Osteocyte (in vitro differentiated cells): ENCODE data around the gene MAMLD1. TPM values are rescaled to one million over a fixed set of nuclear protein-coding genes. Genes with fewer than 3 reads are reported as not detected.

ENCODE experiments used
- DNase-seq: peaks from one replicate; pipeline ENCODE4 v3.0.0; 2021; ENCODE audit warnings: mixed read lengths; ENCODE audit not compliant: unreplicated experiment; ENCODE audit errors: extremely low spot score
- H3K27ac Mint-ChIP-seq: one replicate; pipeline ENCODE4 v1.8.0; 2021; ENCODE audit warnings: mild to moderate bottlenecking, mixed read lengths; ENCODE audit not compliant: unreplicated experiment
- H3K27me3 Mint-ChIP-seq: one replicate; pipeline ENCODE4 v1.8.0; 2021; ENCODE audit warnings: mixed read lengths; ENCODE audit not compliant: unreplicated experiment
- H3K36me3 Mint-ChIP-seq: one replicate; pipeline ENCODE4 v1.8.0; 2021; ENCODE audit warnings: mixed read lengths; ENCODE audit not compliant: unreplicated experiment
- H3K4me1 Mint-ChIP-seq: one replicate; pipeline ENCODE4 v1.8.0; 2021; ENCODE audit warnings: mixed read lengths; ENCODE audit not compliant: unreplicated experiment
- H3K4me3 Mint-ChIP-seq: one replicate; pipeline ENCODE4 v1.8.0; 2021; ENCODE audit warnings: mild to moderate bottlenecking, moderate library complexity, mixed read lengths; ENCODE audit not compliant: unreplicated experiment
- H3K9me3 Mint-ChIP-seq: one replicate; pipeline ENCODE4 v1.8.0; 2021; ENCODE audit warnings: mixed read lengths; ENCODE audit not compliant: unreplicated experiment
- CTCF ChIP-seq: fragments of 200-600 bp; sonication (generic); IDR thresholded peaks from 2 replicates; pipeline ENCODE4 v1.5.0; 2021; ENCODE audit warnings: antibody characterized with exemption, mild to moderate bottlenecking, moderate library complexity
- total RNA-seq: library from RNA; stranded (reverse); gene quantifications from 2 replicates; pipeline ENCODE4 v1.2.1, GENCODE V29; 2021

The MAMLD1 gene
- total RNA-seq, 1 donor from 2014 or later, result 13.2 TPM

GRCh38 chrX:150517303-150517910 lies 154.3 kb downstream of the MAMLD1 start:
- no peaks in the 10 kb centered on the region for H3K27me3 Mint-ChIP-seq
- H3K4me3 Mint-ChIP-seq, result no peak overlapping the region
- TF ChIP-seq CTCF, result no peak
- no peaks in the 10 kb centered on the region for H3K4me1 Mint-ChIP-seq
- DNase-seq, result no peak
- peak overlapping the region; percentile 19 for H3K27ac Mint-ChIP-seq
- peaks cover 2% of the 10 kb centered on the region for H3K36me3 Mint-ChIP-seq
- peaks cover 5% of the 10 kb centered on the region for H3K9me3 Mint-ChIP-seq

GRCh38 chrX:150522494-150522893 lies 159.4 kb downstream of the MAMLD1 start:
- Mint-ChIP-seq H3K27me3 (peaks cover 3% of the 10 kb centered on the region), H3K9me3 (peaks cover 5% of the 10 kb centered on the region), H3K27ac (no peak overlapping the region), H3K4me1 (no peaks in the 10 kb centered on the region), H3K36me3 (no peaks in the 10 kb centered on the region), H3K4me3 (no peak overlapping the region)
- TF ChIP-seq CTCF, result no peak
- no peak for DNase-seq

GRCh38 chrX:150525061-150525919 lies 162.2 kb downstream of the MAMLD1 start:
- Mint-ChIP-seq H3K9me3 (no peaks in the 10 kb centered on the region), H3K4me3 (no peak overlapping the region), H3K27me3 (peaks cover 3% of the 10 kb centered on the region), H3K4me1 (no peaks in the 10 kb centered on the region), H3K27ac (no peak overlapping the region), H3K36me3 (no peaks in the 10 kb centered on the region)
- DNase-seq, result no peak
- TF ChIP-seq CTCF, result no peak

- no peak for TF ChIP-seq CTCF
- Mint-ChIP-seq H3K27ac (no peak overlapping the region), H3K9me3 (no peaks in the 10 kb centered on the region), H3K4me1 (no peaks in the 10 kb centered on the region), H3K36me3 (no peaks in the 10 kb centered on the region), H3K27me3 (peaks cover 3% of the 10 kb centered on the region), H3K4me3 (no peak overlapping the region)
- DNase-seq, result no peak
These were observed 163.6 kb downstream of the MAMLD1 start for GRCh38 chrX:150526692-150527091.

GRCh38 chrX:150527108-150527507 lies 164.0 kb downstream of the MAMLD1 start:
- Mint-ChIP-seq H3K9me3 (no peaks in the 10 kb centered on the region), H3K27me3 (peaks cover 3% of the 10 kb centered on the region), H3K4me3 (no peak overlapping the region), H3K4me1 (no peaks in the 10 kb centered on the region), H3K36me3 (no peaks in the 10 kb centered on the region), H3K27ac (no peak overlapping the region)
- no peak for TF ChIP-seq CTCF
- no peak for DNase-seq
